ENCODE results near the gene SPTY2D1.
"Not testable (repeated sequence)": the region's sequence is repeated elsewhere in the genome, so short reads cannot be mapped to it uniquely, and the experiment has no call there.

The SPTY2D1 gene

GRCh38 chr11:18617688-18618341, 16.3 kb downstream of the SPTY2D1 start:
- Histone ChIP-seq H3K9ac (ENCODE audit: low read length in 2 of 2) (no peak overlapping the region), H3K36me3 (ENCODE audit: control insufficient read depth in 2 of 2, insufficient read depth in 2 of 2, low read length in 2 of 2) (peaks cover 14 to 20% of the 10 kb centered on the region in 2 donors), H3K4me3 (ENCODE audit: low read length in 2 of 2) (no peak overlapping the region), H3K27me3 (ENCODE audit: control insufficient read depth in 1 of 2, insufficient read depth in 2 of 2, low read length in 2 of 2) (no peaks in the 10 kb centered on the region), H3K9me3 (ENCODE audit: control insufficient read depth in 2 of 2, low read length in 2 of 2) (no peaks in the 10 kb centered on the region), H3K4me1 (ENCODE audit: control insufficient read depth, insufficient read depth, low read length) (no peaks in the 10 kb centered on the region), H3K27ac (ENCODE audit: low read length) (peak overlapping the region; percentile 7)

DNA sequence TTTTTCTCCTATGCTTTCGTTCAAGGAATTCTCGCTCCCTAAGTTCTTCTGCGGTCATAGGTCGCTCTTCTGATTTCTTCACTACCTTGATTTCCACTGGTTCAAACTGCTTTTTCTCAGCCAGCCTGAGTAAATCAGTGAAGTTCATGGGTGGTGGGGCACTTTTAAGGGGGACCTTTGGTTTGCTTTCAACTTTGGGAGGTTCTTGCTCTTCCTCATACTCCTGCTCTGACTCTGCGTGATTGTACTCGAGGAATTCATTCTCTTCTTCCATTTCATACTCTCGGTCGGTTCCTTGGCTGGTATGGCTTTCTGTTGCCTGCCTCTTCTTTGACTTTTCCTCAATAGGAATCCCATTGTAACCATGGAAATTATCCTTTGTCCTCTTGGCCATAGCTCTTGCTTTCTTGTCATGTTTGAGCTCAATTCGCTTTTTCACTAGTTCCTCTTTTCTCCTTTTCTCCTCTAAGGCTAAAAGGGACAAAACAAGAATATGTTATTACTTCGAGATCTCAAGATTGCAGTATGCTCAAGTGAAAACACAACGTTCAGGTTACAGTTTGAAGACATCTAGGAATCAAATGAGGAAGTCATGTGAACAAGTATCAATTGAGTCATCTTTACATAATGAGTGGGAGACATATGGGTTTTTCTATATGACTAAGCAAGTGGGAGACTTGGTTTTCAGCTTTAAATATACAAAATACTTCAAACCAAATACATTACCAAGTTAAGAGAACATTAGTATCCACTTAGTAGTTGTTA, 18.3 kb downstream of the SPTY2D1 start:
- Histone ChIP-seq H3K9me3 (ENCODE audit: control insufficient read depth in 2 of 2, low read length in 2 of 2) (no peaks in the 10 kb centered on the region), H3K4me3 (ENCODE audit: low read length in 2 of 2) (no peak overlapping the region), H3K4me1 (ENCODE audit: control insufficient read depth, insufficient read depth, low read length) (no peaks in the 10 kb centered on the region), H3K9ac (ENCODE audit: low read length in 2 of 2) (no peak overlapping the region), H3K27me3 (ENCODE audit: control insufficient read depth in 1 of 2, insufficient read depth in 2 of 2, low read length in 2 of 2) (no peaks in the 10 kb centered on the region), H3K27ac (ENCODE audit: low read length) (no peak overlapping the region), H3K36me3 (ENCODE audit: control insufficient read depth in 2 of 2, insufficient read depth in 2 of 2, low read length in 2 of 2) (peaks cover 19 to 26% of the 10 kb centered on the region in 2 donors)

GRCh38 chr11:18614667-18615066, 19.5 kb downstream of the SPTY2D1 start:
- Histone ChIP-seq H3K4me3 (ENCODE audit: low read length in 2 of 2) (no peak overlapping the region), H3K27me3 (ENCODE audit: control insufficient read depth in 1 of 2, insufficient read depth in 2 of 2, low read length in 2 of 2) (no peaks in the 10 kb centered on the region), H3K27ac (ENCODE audit: low read length) (no peak overlapping the region), H3K36me3 (ENCODE audit: control insufficient read depth in 2 of 2, insufficient read depth in 2 of 2, low read length in 2 of 2) (peaks cover 24 to 29% of the 10 kb centered on the region in 2 donors), H3K9ac (ENCODE audit: low read length in 2 of 2) (no peak overlapping the region), H3K9me3 (ENCODE audit: control insufficient read depth in 2 of 2, low read length in 2 of 2) (no peaks in the 10 kb centered on the region), H3K4me1 (ENCODE audit: control insufficient read depth, insufficient read depth, low read length) (no peaks in the 10 kb centered on the region)

DNA sequence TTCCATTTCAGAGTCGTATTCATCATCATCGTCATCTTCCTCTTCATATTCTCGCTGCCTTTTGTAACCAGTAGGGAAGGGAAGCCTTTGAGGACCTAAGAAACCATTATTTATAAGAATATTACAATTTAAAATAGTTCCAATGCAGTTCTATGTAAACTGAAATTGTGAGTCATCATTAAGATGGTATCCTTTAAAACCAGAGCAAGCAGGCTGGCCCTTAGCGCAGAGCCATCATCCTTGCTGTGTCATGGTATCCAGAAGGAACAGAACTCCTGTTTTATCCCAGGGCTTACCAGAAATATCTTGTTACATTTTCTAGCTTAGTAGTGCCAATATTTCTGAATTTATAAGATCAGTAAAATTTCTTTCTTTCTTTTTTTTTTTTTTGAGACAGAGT, 21.7 kb downstream of the SPTY2D1 start:
- Histone ChIP-seq H3K36me3 (ENCODE audit: control insufficient read depth in 2 of 2, insufficient read depth in 2 of 2, low read length in 2 of 2) (peaks cover 31 to 41% of the 10 kb centered on the region in 2 donors), H3K4me1 (ENCODE audit: control insufficient read depth, insufficient read depth, low read length) (no peaks in the 10 kb centered on the region), H3K9ac (ENCODE audit: low read length in 2 of 2) (no peak overlapping the region), H3K9me3 (ENCODE audit: control insufficient read depth in 2 of 2, low read length in 2 of 2) (no peaks in the 10 kb centered on the region), H3K27ac (ENCODE audit: low read length) (no peak overlapping the region), H3K27me3 (ENCODE audit: control insufficient read depth in 1 of 2, insufficient read depth in 2 of 2, low read length in 2 of 2) (no peaks in the 10 kb centered on the region), H3K4me3 (ENCODE audit: low read length in 2 of 2) (no peak overlapping the region)

DNA sequence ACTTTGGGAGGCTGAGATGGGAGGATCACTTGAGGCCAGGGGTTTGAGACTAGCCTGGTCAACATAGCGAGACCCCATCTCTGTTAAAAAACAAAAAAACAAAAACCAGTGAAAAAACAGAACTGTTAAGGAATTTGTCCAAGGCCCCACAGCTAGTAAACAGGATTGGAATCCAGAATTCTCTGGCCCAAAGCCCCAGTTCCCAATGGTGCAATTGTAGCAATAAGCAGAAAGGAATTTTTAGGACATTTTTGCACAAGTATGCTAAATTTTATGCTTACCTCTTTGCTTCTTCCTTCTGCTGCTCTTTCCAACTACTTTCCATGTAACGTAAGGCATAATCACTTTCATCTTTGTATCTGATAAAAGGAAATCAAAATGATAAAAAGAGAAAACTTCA, 22.9 kb downstream of the SPTY2D1 start:
- H3K9me3 ChIP-seq (ENCODE audit: control insufficient read depth in 2 of 2, low read length in 2 of 2), result no peaks in the 10 kb centered on the region
- H3K36me3 ChIP-seq (ENCODE audit: control insufficient read depth in 2 of 2, insufficient read depth in 2 of 2, low read length in 2 of 2), result peaks cover 31 to 44% of the 10 kb centered on the region in 2 donors
- no peaks in the 10 kb centered on the region for H3K4me1 ChIP-seq (ENCODE audit: control insufficient read depth, insufficient read depth, low read length)
- H3K27ac ChIP-seq (ENCODE audit: low read length), result no peak overlapping the region
- H3K9ac ChIP-seq (ENCODE audit: low read length in 2 of 2), result no peak overlapping the region
- H3K27me3 ChIP-seq (ENCODE audit: control insufficient read depth in 1 of 2, insufficient read depth in 2 of 2, low read length in 2 of 2), result no peaks in the 10 kb centered on the region
- H3K4me3 ChIP-seq (ENCODE audit: low read length in 2 of 2), result no peak overlapping the region

DNA sequence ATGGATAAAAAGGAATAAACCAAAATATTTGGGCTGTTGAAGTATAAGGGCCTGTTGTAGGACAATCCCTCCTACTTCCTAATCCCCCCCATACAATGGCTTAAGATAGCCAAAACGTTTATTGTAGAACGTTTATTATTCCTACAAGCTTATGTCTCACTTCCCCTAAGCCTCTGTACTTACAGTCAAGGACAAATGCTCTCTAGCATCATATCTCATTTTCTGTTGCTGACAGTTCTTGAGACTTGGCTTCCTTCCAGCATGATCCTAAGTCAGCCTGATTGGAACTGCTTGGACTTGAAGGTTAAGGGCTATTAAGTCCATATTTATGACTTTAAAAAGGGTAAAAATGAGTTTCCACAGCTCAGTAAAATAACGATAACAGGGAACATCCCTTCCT, 25.8 kb downstream of the SPTY2D1 start:
- Histone ChIP-seq H3K9me3 (ENCODE audit: control insufficient read depth in 2 of 2, low read length in 2 of 2) (no peaks in the 10 kb centered on the region), H3K27ac (ENCODE audit: low read length) (no peak overlapping the region), H3K9ac (ENCODE audit: low read length in 2 of 2) (no peak overlapping the region), H3K4me3 (ENCODE audit: low read length in 2 of 2) (no peak overlapping the region), H3K4me1 (ENCODE audit: control insufficient read depth, insufficient read depth, low read length) (no peaks in the 10 kb centered on the region), H3K27me3 (ENCODE audit: control insufficient read depth in 1 of 2, insufficient read depth in 2 of 2, low read length in 2 of 2) (no peaks in the 10 kb centered on the region), H3K36me3 (ENCODE audit: control insufficient read depth in 2 of 2, insufficient read depth in 2 of 2, low read length in 2 of 2) (peaks cover 19 to 23% of the 10 kb centered on the region in 2 donors)

GRCh38 chr11:18600915-18601569, 33.1 kb downstream of the SPTY2D1 start:
- no peaks in the 10 kb centered on the region for H3K27me3 ChIP-seq (ENCODE audit: control insufficient read depth in 1 of 2, insufficient read depth in 2 of 2, low read length in 2 of 2)
- no peak overlapping the region for H3K9ac ChIP-seq (ENCODE audit: low read length in 2 of 2)

GRCh38 chr11:18599739-18600230, 34.4 kb downstream of the SPTY2D1 start, which contains the start of gene MISFA:
Gene MISFA (plus strand): TSS chr11:18599789. CDS start chr11:18599929, 140 bp downstream.
- Histone ChIP-seq H3K9me3 (ENCODE audit: control insufficient read depth in 2 of 2, low read length in 2 of 2) (no peaks in the 10 kb centered on the region), H3K36me3 (ENCODE audit: control insufficient read depth in 2 of 2, insufficient read depth in 2 of 2, low read length in 2 of 2) (peaks cover 4 to 14% of the 10 kb centered on the region in 2 donors), H3K4me3 (ENCODE audit: low read length in 2 of 2) (no peak within 1 kb of the TSS), H3K27me3 (ENCODE audit: control insufficient read depth in 1 of 2, insufficient read depth in 2 of 2, low read length in 2 of 2) (no peaks in the 10 kb centered on the region), H3K9ac (ENCODE audit: low read length in 2 of 2) (no peak within 1 kb of the TSS), H3K4me1 (ENCODE audit: control insufficient read depth, insufficient read depth, low read length) (no peaks in the 10 kb centered on the region), H3K27ac (ENCODE audit: low read length) (no peak within 1 kb of the TSS)

More at GRCh38 chr11:18600915-18601569, 33.1 kb downstream of the SPTY2D1 start:
- no peak overlapping the region for H3K4me3 ChIP-seq (ENCODE audit: low read length in 2 of 2)
- no peak overlapping the region for H3K27ac ChIP-seq (ENCODE audit: low read length)
- peaks cover 4 to 10% of the 10 kb centered on the region in 2 donors for H3K36me3 ChIP-seq (ENCODE audit: control insufficient read depth in 2 of 2, insufficient read depth in 2 of 2, low read length in 2 of 2)
- no peaks in the 10 kb centered on the region for H3K9me3 ChIP-seq (ENCODE audit: control insufficient read depth in 2 of 2, low read length in 2 of 2)
- no peaks in the 10 kb centered on the region for H3K4me1 ChIP-seq (ENCODE audit: control insufficient read depth, insufficient read depth, low read length)

DNA sequence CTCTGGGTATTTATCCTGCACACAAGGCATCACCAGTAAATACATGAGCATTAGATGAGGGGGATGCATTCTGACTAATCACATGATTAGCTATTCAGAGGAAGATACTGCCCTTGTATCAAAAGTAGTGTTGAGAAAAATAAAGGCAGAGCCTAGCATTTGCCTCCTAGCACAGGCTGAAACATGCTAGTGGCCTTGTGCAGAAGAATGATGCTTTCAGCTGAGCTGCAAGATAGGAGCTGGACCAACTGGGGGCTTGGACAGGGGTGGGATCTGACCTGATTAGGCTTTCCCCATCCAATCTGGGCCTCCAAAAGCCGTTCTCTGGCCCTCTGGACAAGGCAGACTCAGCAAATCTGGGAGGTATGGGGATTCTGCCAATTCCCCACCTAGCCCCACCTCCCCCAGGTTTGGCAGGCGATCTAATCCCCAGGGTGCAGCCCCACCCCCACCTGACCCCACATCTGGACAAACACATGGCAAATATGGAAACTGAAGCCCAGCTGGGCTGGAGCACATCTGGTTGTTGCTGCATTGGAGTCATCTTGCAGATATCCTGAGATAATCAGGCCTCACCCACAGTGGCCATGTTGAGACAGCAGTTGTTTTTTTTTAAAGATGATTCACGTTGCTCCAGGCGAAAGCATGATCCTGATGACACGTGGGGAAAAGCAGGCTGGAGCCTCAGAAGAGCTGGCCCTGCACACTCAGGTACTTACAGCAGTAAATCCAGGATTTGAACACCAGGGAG, 39.0 kb downstream of the SPTY2D1 start:
- no peaks in the 10 kb centered on the region for H3K9me3 ChIP-seq (ENCODE audit: control insufficient read depth in 2 of 2, low read length in 2 of 2)
- H3K27me3 ChIP-seq (ENCODE audit: control insufficient read depth in 1 of 2, insufficient read depth in 2 of 2, low read length in 2 of 2), result no peaks in the 10 kb centered on the region
- peaks cover 3% of the 10 kb centered on the region for H3K4me1 ChIP-seq (ENCODE audit: control insufficient read depth, insufficient read depth, low read length)
- peaks cover 4 to 14% of the 10 kb centered on the region in 2 donors for H3K36me3 ChIP-seq (ENCODE audit: control insufficient read depth in 2 of 2, insufficient read depth in 2 of 2, low read length in 2 of 2)
- no peak overlapping the region for H3K4me3 ChIP-seq (ENCODE audit: low read length in 2 of 2)
- no peak overlapping the region for H3K9ac ChIP-seq (ENCODE audit: low read length in 2 of 2)
- H3K27ac ChIP-seq (ENCODE audit: low read length), result no peak overlapping the region

DNA sequence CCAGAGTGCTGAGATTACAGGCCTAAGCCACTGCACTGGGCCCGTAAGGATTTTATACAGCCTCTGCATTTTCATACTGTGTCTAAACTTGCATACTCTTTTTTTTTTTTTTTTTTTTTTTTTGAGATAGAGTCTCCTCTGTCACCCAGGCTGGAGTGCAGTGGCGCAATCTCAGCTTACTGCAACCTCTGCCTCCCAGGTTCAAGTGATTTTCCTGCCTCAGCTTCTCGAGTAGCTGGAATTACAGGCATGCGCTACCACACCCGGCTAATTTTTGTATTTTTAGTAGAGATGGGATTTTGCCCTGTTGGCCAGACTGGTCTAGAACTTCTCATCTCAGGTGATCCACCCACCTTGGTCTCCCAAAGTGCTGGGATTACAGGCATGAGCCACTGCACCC, 40.1 kb downstream of the SPTY2D1 start:
- not testable (repeated sequence) for H3K9me3 ChIP-seq (ENCODE audit: control insufficient read depth in 2 of 2, low read length in 2 of 2); H3K27ac ChIP-seq (ENCODE audit: low read length); H3K9ac ChIP-seq (ENCODE audit: low read length in 2 of 2); H3K27me3 ChIP-seq (ENCODE audit: control insufficient read depth in 1 of 2, insufficient read depth in 2 of 2, low read length in 2 of 2); H3K4me3 ChIP-seq (ENCODE audit: low read length in 2 of 2)
- H3K4me1 ChIP-seq (ENCODE audit: control insufficient read depth, insufficient read depth, low read length), result peaks cover 11% of the 10 kb centered on the region
- peaks cover 4 to 14% of the 10 kb centered on the region in 2 donors for H3K36me3 ChIP-seq (ENCODE audit: control insufficient read depth in 2 of 2, insufficient read depth in 2 of 2, low read length in 2 of 2)
